Measurements from ENCODE around the gene TMEM175. TPM values are rescaled to one million over a fixed set of nuclear protein-coding genes. Genes with fewer than 3 reads are reported as not detected.

The TMEM175 gene
- total RNA-seq, 2 experiments from 2014 or later, result 12.5 to 33.1 TPM

DNA sequence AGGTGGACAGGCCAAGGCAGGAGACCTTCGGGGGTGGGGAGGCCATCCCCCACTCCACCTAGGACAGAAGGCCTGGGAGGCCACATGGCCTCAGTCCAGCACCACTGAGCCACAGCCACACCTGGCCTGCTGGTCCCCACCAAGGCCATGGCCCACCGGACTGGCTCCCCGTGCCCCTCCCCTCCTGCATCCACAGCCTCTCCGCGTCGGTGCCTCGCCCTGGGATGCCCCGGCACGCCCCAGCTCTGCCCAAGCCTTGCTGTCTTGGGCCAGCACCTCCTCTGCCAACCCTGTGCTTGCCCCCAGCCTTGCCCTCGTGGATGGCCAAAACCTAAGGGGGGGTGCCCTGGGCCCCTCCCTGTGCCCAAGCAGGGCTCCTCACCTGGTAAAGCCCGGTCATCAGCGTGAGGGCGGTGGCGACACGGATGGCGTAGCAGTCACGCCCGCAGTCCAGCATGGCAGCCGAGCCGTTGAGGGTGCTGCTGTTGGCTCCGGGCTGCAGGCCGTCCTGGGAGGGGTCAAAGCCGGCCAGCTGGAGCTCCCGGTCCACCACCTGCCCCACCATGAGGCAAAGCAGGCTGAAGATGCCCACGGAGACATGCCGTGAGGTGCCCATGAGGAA, 58.6 kb downstream of the TMEM175 start:
- Histone ChIP-seq H3K9me2 (ENCODE audit: insufficient read depth, low read length) (no peaks in the 10 kb centered on the region), H3K27ac (ENCODE audit: low read depth, low read length, poor library complexity, severe bottlenecking) (no peak overlapping the region), H3K36me3 (ENCODE audit: insufficient read depth, low read length) (no peaks in the 10 kb centered on the region), H3K4me3 (ENCODE audit: low read depth, low read length, poor library complexity, severe bottlenecking) (no peak overlapping the region), H4K20me1 (ENCODE audit: insufficient read depth, low read length) (no peaks in the 10 kb centered on the region), H3K4me1 (ENCODE audit: insufficient read depth, low read length, poor library complexity, severe bottlenecking) (no peaks in the 10 kb centered on the region), H3K4me2 (ENCODE audit: low read length) (no peak overlapping the region), H3K79me2 (ENCODE audit: insufficient read depth, low read depth, low read length) (no peaks in the 10 kb centered on the region), H2AFZ (ENCODE audit: low read length) (no peak overlapping the region), H3K9me3 (ENCODE audit: low read length) (no peaks in the 10 kb centered on the region)
- TF ChIP-seq EZH2phosphoT487 (IDR thresholded peaks at IDR 0.05; ENCODE audit: borderline replicate concordance, low read depth, low read length), result no peak
- TF ChIP-seq, protein P1, sequence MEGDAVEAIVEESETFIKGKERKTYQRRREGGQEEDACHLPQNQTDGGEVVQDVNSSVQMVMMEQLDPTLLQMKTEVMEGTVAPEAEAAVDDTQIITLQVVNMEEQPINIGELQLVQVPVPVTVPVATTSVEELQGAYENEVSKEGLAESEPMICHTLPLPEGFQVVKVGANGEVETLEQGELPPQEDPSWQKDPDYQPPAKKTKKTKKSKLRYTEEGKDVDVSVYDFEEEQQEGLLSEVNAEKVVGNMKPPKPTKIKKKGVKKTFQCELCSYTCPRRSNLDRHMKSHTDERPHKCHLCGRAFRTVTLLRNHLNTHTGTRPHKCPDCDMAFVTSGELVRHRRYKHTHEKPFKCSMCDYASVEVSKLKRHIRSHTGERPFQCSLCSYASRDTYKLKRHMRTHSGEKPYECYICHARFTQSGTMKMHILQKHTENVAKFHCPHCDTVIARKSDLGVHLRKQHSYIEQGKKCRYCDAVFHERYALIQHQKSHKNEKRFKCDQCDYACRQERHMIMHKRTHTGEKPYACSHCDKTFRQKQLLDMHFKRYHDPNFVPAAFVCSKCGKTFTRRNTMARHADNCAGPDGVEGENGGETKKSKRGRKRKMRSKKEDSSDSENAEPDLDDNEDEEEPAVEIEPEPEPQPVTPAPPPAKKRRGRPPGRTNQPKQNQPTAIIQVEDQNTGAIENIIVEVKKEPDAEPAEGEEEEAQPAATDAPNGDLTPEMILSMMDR (conservative IDR thresholded peaks at IDR 0.05; ENCODE audit: low read length), result no peak
- DNase-seq (ENCODE audit: low spot score), result no peak
- intact Hi-C loops (cut with micrococcal nuclease; ENCODE audit: unreplicated experiment), result no loop called here
- ChIA-PET POLR2A (no interaction called here), CTCF (ENCODE audit: unreplicated experiment) (no interaction called here)
- no TSS peak for BruUV-seq (replicated peaks)

DNA sequence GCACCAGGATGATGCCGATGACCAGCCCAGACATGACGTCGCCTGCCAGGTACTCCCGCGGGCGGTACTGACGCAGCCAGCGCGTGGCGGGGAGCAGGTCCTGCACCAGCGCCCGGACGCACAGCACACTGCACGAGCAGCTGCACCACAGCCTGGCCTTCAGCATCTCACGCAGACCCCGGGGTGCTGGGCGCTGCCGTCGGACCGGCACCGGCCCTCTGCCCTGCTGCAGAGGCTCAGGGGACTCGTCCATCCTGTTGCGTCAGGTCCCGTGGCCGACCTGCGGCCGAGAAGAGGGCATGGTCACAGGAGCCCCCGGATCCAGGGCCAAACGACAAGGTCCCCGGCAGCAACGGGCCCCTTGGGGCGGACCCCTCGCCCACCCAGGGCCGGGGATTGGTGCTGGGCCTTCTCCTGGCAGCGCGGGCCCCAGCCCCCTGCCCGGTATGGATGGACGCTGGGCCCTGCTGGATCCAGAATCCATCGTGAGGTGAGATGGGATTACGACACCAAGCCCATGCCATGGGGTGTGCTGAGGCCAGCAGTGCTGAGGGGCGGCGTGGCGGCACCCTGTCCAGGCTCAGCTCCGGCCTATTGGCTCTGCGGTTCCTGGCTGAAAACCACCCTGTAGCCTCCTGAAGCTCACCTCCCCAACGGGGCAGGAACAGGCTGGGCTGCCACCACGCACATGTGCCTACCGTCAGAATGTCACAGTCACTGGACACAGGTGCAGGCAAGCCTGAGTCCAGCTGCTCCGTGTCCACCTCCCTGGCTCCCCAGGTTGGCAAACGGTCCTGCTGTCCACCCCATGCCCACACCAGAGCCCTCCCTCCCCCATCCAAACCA, 59.4 kb downstream of the TMEM175 start:
- CTCF ChIA-PET (ENCODE audit: unreplicated experiment), result no interaction called here
- Histone ChIP-seq H2AFZ (ENCODE audit: low read length) (no peak overlapping the region), H3K36me3 (ENCODE audit: insufficient read depth, low read length) (no peaks in the 10 kb centered on the region), H3K79me2 (ENCODE audit: insufficient read depth, low read depth, low read length) (no peaks in the 10 kb centered on the region), H3K27ac (ENCODE audit: low read depth, low read length, poor library complexity, severe bottlenecking) (no peak overlapping the region), H3K4me1 (ENCODE audit: insufficient read depth, low read length, poor library complexity, severe bottlenecking) (no peaks in the 10 kb centered on the region), H4K20me1 (ENCODE audit: insufficient read depth, low read length) (no peaks in the 10 kb centered on the region), H3K4me2 (ENCODE audit: low read length) (no peak overlapping the region), H3K9me2 (ENCODE audit: insufficient read depth, low read length) (no peaks in the 10 kb centered on the region), H3K4me3 (ENCODE audit: low read depth, low read length, poor library complexity, severe bottlenecking) (no peak overlapping the region), H3K9me3 (ENCODE audit: low read length) (no peaks in the 10 kb centered on the region)
- no peak for DNase-seq (ENCODE audit: low spot score)
- no peak for TF ChIP-seq EZH2phosphoT487 (IDR thresholded peaks at IDR 0.05; ENCODE audit: borderline replicate concordance, low read depth, low read length)
- TF ChIP-seq, protein P1 (conservative IDR thresholded peaks at IDR 0.05; ENCODE audit: low read length), result no peak
- BruUV-seq (replicated peaks), result no TSS peak
- intact Hi-C loops (cut with micrococcal nuclease; ENCODE audit: unreplicated experiment), result no loop called here
- POLR2A ChIA-PET, result no interaction called here

Data from OCI-LY7 (cell line).